CD4-positive, alpha-beta T cell treated with Interleukin-4 for 4 hours (primary cell): ENCODE measurements around the gene MAMSTR.
"Not testable (repeated sequence)": the region's sequence is repeated elsewhere in the genome, so short reads cannot be mapped to it uniquely, and the experiment has no call there.

Source experiments
- DNase-seq: peaks from one replicate; pipeline ENCODE4 v3.0.0-alpha.2; 2020

Gene MAMSTR

DNA sequence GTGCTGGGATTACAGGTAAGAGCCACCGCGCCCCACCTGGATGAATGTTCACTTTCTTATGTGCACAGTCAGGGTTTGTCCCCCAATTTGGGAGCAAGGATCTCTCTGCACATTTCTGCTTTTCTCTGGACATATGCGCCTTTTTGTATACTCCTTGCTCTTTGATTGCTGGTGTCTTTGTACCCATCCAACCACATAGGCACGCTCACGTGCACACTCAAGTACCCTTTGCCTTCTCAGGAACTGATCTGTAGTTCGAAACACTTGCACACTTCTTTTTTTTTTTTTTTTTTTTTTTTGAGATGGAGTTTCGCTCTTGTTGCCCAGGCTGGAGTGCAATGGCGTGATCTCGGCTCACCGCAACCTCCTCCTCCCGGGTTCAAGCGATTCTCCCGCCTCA is 1.4 kb downstream of the MAMSTR start:
- DNase-seq, result not testable (repeated sequence)

DNA sequence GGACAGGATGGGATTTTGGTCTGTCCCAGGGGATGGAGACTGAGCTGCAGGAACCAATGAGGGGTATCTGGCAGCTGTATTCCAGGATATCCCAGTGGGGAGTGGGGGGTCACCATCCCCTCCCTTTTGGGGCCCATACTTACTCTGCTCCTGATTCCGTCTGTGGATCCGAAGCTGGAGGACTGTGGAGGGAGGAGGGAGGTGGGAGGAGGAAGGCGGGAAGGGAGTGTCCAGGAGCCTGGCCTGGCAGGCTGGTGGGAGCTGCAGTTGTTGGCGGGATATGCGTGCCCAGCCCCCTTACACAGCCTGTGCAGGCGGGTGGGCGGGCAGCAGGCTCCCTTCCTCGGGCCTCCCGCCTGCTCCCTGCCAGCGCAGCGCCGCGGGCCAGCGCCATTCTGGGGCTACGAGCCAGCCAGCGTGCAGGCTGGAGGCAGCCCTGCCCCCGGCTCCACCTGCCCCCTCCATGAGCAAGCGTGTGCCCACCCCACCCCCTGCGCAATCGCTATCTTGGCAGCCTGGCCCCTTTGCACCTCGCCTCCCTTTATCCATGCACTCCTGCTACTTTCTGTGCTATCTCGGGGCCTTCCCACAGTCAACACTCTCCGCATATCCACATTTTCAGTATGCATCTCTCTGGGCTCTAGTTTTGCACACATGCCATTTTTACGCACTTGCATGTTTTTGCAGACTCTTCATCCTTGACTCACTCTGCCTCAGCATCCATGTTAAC is 2.8 kb downstream of the MAMSTR start:
- no peak for DNase-seq

GRCh38 chr19:48715681-48716171 is 3.8 kb downstream of the MAMSTR start:
- no peak for DNase-seq

DNA sequence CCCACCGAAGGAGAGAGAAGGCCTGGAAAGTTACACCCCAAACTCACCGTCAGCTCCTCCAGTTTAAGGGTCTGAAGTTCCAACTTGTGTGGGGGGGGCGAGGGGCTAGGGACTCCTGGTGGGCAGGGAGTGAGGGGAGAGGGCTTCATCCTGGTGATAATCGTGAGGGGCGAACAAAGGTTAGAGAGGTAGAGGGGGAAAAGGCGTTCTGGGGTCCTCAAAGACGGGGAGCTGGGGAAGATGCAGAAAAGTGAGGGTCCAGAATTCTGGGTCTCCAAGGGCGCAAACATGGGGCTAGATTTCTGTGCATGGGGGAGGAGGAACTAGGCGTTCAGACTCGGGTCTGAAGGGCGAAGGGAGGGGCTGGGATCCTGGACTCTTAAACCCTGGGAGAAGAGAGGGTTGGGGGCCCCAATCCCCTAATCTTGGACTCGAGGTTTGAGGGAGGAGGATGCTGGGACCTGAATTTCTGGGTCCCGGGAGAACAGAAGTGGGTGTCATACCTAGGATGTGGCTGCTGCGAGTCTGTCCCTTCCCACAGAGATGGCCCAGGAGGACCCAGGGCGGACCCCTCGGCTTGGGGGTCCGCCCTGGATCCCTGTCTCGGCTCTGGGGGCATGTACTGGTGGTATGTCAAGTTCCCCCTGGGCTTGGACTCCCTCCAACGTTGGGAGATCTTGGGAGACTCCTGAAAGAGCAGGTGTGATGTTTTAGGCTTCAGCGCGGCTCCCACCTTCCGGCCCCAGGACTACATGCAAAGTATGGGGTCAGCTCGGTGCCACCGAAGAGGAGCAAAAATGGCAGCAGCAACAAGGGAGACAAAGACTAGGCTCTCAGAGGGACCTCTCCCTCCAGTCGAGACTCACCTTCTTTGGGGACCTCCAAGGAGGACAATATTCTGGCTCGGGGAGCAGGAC is 4.5 kb downstream of the MAMSTR start:
- no peak for DNase-seq

GRCh38 chr19:48713864-48714755 is 5.4 kb downstream of the MAMSTR start:
- DNase-seq, result peak; percentile 98

GRCh38 chr19:48713041-48713863 is 6.3 kb downstream of the MAMSTR start:
- no peak for DNase-seq

DNA sequence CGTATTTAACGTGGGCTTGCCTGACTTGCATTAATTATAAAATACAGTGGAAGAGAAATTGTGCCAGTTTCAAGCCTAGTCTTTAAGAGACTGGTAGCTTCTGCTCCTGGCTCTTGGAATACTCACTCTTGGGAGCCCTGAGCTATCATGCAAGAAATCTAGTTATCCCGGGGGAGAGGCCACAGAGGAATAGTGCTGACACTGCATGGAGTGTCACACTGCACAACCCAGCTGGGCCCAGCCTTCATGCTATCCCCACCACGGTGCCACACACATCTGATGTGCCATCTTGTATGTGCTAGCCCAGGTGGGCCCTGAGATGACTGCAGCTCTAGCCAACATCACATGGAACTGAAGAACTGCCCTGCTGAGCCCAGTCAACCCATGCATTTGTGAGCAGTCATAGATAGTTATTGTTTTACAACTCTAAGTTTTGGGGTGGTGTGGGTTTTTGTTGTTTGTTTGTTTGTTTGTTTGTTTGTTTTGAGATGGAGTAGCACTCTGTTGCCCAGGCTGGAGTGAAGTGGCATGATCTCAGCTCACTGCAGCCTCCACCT is 8.3 kb downstream of the MAMSTR start:
- no peak for DNase-seq

DNA sequence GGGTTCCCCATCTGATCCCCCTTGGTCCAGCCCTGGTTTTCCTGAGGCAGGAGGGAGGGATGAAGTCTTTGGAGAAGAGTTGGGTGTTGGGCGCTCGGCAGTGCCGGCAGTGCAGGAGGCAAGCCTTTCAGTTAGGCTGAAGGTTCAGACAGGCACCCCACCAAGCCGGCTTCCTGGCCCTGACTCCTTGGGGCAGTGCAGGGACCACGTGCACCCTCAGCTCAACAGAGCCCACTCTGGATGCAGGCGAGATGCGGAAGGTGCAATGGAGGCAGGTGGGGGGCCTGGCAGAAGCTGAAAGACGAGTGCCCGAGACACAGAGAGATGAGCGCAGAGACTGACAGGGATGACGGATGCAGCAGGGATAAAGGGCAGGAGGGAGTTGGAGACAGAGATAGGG is 11.1 kb downstream of the MAMSTR start:
- DNase-seq, result no peak

- DNase-seq, result no peak
Observed at GRCh38 chr19:48705431-48705830, 14.1 kb downstream of the MAMSTR start.

- DNase-seq, result no peak
Observed at GRCh38 chr19:48703316-48703715, 16.2 kb downstream of the MAMSTR start.

DNA sequence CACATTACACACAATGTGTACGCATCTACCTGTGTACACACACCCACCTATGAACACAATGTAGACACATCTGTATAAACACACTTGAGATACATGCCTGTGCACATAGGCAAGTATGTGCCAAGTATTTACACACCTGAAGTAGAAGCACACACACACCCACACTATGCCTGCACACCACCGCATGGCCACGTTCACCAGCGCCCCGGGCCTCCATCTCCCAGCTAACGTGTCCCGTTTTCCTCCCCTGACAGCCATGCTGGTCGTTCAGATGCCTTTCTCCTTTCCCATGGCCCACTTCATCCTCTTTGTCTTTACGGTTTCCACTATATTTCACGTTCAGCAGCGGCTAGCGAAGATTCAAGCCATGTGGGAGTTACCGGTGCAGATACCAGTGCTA is 16.8 kb downstream of the MAMSTR start:
- DNase-seq, result no peak

DNA sequence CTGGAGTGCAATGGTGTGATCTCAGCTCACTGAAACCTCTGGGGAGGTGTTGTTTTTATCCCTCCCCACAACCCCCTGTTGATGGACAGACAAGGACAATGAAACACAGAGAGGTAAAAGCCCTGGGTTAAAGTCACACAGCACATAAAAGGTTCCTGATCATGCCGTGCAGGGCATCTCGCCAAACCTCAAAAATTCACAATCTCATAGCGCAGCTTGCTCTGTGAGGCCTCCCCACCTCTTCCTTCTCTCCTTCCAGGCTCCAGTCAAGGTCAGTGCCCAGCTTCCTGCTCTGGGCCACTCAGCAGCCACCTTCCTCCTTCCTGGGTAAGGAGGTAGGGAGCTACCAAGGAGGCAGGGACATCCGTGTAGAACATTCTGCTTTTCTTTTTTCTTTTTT is 21.5 kb downstream of the MAMSTR start:
- no peak for DNase-seq

DNA sequence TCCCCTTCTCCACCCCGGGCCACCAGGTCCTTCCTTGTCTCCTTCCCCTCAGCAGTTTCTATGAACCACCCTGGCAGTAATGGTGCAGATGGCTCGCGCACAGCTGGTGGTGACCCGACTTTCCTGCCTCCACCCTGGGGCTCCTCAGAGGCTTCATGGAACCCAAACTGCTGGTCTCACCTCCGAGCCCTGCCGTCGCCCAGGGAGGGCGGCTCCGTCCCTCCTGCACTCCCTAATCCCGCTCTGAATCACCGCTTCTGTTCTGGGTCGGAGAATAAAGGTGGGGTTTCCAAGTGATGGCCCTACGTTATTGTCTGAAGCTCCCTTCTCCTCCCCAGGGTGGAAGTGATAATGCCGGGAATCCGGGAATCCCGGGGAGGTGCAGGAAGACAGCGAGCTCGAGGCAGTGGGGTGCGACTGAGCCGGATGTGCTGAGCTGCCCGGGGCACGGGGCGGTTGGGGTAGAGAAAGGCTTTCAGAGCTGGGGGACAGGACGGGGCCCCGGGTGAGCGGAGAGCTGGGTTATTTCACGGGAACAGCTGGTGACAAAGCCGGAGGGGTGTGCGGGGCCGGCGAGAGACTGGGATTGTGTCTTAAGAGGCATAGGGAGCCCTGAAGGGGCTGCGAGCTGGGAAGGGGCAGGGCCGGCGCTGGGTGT is 23.0 kb downstream of the MAMSTR start:
- DNase-seq, result no peak

DNA sequence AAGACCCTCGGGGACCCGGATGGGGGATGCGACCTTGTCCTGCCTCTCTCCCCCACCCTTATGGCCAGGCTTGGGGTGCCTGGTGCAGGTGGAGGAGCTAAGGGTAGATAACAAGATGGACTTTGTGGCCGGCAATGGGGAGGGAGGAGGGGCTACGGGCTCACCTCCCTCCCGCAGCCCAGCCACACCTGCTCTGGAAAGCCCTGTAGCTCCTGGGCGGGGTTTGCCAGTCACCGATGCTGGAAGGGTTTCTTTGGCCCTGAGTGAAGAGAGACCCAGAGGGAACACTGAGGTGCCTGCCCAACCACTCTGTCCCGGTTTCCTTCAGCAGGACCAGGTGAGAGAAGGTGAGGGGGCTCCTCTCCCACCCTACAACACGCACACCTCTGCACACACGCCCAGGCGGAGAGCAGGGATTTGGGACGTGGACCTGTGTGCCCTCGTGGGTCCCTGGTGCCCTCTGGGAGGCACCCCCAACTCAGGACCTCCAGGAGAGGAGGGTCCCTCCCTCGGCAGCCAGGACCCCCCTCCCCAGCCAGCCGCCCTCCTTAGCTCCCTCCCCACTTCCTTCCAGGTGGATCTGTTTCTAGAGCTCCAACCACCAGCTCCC is 23.7 kb downstream of the MAMSTR start, which contains the start of gene FUT2:
Gene FUT2 (plus strand): TSS at position 229 of the 610 bp plus-strand sequence. CDS start 6,986 bp downstream, outside the sequence.
- no peak for DNase-seq

DNA sequence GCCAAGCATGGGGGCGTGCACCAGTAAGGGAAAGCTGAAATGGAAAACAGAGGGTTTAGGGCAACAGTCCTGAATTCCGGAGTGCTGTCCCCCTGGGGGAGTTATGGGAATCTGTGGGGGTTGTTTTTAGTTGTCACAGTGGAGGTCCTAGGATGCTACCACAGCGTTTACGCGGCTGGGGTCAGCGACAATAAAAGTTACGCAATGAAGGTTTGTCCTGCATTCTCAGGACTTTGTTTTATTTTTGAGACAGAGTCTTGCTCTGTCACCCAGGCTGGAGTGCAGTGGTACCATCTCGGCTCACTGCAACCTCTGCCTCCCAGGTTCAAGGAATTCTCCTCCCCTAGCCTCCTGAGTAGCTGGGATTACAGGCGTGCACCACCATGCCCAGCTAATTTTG is 25.9 kb downstream of the MAMSTR start:
- not testable (repeated sequence) for DNase-seq

- no peak for DNase-seq
Observed at GRCh38 chr19:48689449-48689848, 30.1 kb downstream of the MAMSTR start.

- no peak for DNase-seq
Observed at GRCh38 chr19:48687776-48688175, 31.7 kb downstream of the MAMSTR start.

DNA sequence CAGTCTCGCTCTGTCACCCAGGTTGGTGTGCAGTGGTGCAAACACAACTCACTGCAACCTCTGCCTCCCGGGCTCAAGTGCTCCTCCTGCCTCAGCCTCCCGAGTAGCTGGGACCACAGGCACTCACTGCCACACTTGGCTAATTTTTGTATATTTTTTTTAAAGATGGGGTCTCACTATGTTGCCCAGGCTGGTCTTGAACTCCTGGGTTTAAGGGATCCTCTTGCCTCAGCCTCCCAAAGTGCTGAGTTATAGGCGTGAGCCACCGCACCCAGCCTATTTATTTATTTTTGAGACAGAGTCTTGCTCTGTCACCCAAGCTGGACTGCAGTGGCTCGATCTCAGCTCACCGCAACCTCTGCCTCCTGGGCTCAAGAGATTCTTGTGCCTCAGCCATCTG is 32.9 kb downstream of the MAMSTR start:
- DNase-seq, result not testable (repeated sequence)

DNA sequence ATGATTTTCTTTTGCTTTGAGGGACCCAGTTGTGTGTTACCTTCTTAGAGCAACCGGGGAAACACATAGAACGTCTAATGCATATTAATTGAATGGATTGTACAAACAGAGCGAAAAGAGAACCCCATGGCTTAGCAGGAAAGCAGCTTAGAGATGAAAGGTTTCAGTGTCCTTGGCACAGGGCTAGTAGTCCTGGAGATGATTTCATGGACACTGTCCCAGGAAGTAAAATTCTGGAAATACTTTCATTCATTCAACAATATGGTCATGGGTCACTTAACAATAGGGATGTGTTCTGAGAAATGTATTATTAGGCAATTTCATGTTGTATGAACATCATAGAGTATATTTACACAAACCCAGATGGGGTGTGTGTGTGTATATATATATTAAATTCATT is 33.4 kb downstream of the MAMSTR start:
- DNase-seq, result no peak

- DNase-seq, result no peak
Observed at GRCh38 chr19:48685583-48685982, 33.9 kb downstream of the MAMSTR start.
